Brain microvascular endothelial cell (primary cell): ENCODE results near the gene ZNF598.

ENCODE experiments used
- DNase-seq: peaks from one replicate; pipeline ENCODE4 v3.0.0-alpha.2; 2020
- H3K27ac ChIP-seq: fragments of 250-450 bp; sonication (Bioruptor Pico); 2 replicates; pipeline ENCODE4 v1.5.1; 2020; ENCODE audit warnings: mild to moderate bottlenecking, moderate library complexity
- H3K27me3 ChIP-seq: fragments of 250-450 bp; sonication (Bioruptor Pico); replicated peaks from 2 replicates; pipeline ENCODE4 v1.5.1; 2020; ENCODE audit warnings: mild to moderate bottlenecking
- H3K36me3 ChIP-seq: fragments of 250-450 bp; sonication (Bioruptor Pico); replicated peaks from 2 replicates; pipeline ENCODE4 v1.5.1; 2020; ENCODE audit warnings: mild to moderate bottlenecking
- H3K4me3 ChIP-seq: 2 replicates; pipeline ENCODE4 v1.5.1; 2011; ENCODE audit warnings: low read depth, mild to moderate bottlenecking, control low read depth, low read length, moderate library complexity
- in situ Hi-C: cut with HindIII; loops from 2 replicates; pipeline ENCODE4 v1.10.0; 2017; ENCODE audit warnings: low sequenced_read_pairs, low pct_ligation_motif_present
- TF ChIP-seq, protein P1 (sequence below): IDR thresholded peaks from 2 replicates; pipeline ENCODE4 v1.5.1; 2011; ENCODE audit warnings: low read depth, mild to moderate bottlenecking, moderate library complexity, low read length, control low read depth, inconsistent platforms; ENCODE audit errors: missing control alignments

The ZNF598 gene

GRCh38 chr16:1975432-1976215, 34.0 kb downstream of the ZNF598 start:
- no peak overlapping the region for H3K27ac ChIP-seq
- DNase-seq = no peak
- peaks cover 15% of the 10 kb centered on the region for H3K27me3 ChIP-seq
- TF ChIP-seq, protein P1, sequence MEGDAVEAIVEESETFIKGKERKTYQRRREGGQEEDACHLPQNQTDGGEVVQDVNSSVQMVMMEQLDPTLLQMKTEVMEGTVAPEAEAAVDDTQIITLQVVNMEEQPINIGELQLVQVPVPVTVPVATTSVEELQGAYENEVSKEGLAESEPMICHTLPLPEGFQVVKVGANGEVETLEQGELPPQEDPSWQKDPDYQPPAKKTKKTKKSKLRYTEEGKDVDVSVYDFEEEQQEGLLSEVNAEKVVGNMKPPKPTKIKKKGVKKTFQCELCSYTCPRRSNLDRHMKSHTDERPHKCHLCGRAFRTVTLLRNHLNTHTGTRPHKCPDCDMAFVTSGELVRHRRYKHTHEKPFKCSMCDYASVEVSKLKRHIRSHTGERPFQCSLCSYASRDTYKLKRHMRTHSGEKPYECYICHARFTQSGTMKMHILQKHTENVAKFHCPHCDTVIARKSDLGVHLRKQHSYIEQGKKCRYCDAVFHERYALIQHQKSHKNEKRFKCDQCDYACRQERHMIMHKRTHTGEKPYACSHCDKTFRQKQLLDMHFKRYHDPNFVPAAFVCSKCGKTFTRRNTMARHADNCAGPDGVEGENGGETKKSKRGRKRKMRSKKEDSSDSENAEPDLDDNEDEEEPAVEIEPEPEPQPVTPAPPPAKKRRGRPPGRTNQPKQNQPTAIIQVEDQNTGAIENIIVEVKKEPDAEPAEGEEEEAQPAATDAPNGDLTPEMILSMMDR = no peak
- H3K4me3 ChIP-seq = no peak overlapping the region
- H3K36me3 ChIP-seq = peaks cover 47% of the 10 kb centered on the region
- in situ Hi-C loops = no loop called here

- H3K4me3 ChIP-seq = no peak overlapping the region
- TF ChIP-seq, protein P1 = no peak
- DNase-seq = no peak
- peaks cover 3% of the 10 kb centered on the region for H3K27me3 ChIP-seq
- peaks cover 47% of the 10 kb centered on the region for H3K36me3 ChIP-seq
- in situ Hi-C loops = no loop called here
- no peak overlapping the region for H3K27ac ChIP-seq
Observed at GRCh38 chr16:1974157-1975070, 35.2 kb downstream of the ZNF598 start.

GRCh38 chr16:1973461-1974156, 36.0 kb downstream of the ZNF598 start:
- no peak for DNase-seq
- Histone ChIP-seq H3K4me3 (no peak overlapping the region), H3K27me3 (no peaks in the 10 kb centered on the region), H3K27ac (no peak overlapping the region), H3K36me3 (peaks cover 44% of the 10 kb centered on the region)
- TF ChIP-seq, protein P1 = no peak
- in situ Hi-C loops = no loop called here

GRCh38 chr16:1972490-1972877, 37.1 kb downstream of the ZNF598 start:
- peak overlapping the region; percentile 78 for H3K27ac ChIP-seq
- no peak for DNase-seq
- TF ChIP-seq, protein P1 = no peak
- no peaks in the 10 kb centered on the region for H3K27me3 ChIP-seq
- peaks cover 32% of the 10 kb centered on the region for H3K36me3 ChIP-seq
- peak overlapping the region; percentile 91 for H3K4me3 ChIP-seq
- in situ Hi-C loops = no loop called here

GRCh38 chr16:1971796-1972489, 37.7 kb downstream of the ZNF598 start, which contains the start of gene TBL3:
Gene TBL3 (plus strand): TSS chr16:1972053. CDS start chr16:1972165, 112 bp downstream.
- no peaks in the 10 kb centered on the region for H3K27me3 ChIP-seq
- in situ Hi-C loops = no loop called here

More at GRCh38 chr16:1971796-1972489, 37.7 kb downstream of the ZNF598 start, which contains the start of gene TBL3:
- TF ChIP-seq, protein P1 = no peak
- Histone ChIP-seq H3K27ac (peak within 1 kb of the TSS; percentile 78), H3K4me3 (peak within 1 kb of the TSS; percentile 91), H3K36me3 (peaks cover 29% of the 10 kb centered on the region)
- DNase-seq = peak; percentile 87
